Activated naive CD8-positive, alpha-beta T cell treated with anti-CD3 and anti-CD28 coated beads, Interleukin-2, amount 10 ng/mL, durations not matched to agents 7 days and 5 days (primary cell): ENCODE measurements around the gene SPRYD3. TPM values are rescaled to one million over a fixed set of nuclear protein-coding genes. Genes with fewer than 3 reads are reported as not detected.

Experiments
- ATAC-seq: fragments of 150-1000 bp; cut with Tn5 transposase; one replicate; pipeline ENCODE4 v1.10.0; 2021; ENCODE audit warnings: low read depth, moderate library complexity
- POLR2A ChIA-PET: fragments of 350-600 bp; sonication (Branson Sonifier 250); formaldehyde crosslinking; loops from one replicate; lab custom pipeline; 2021; ENCODE audit warnings: antibody characterized with exemption; lab: Charles Lee
- DNase-seq: peaks from one replicate; pipeline ENCODE4 v3.0.0; 2021
- H3K27ac Mint-ChIP-seq: one replicate; pipeline ENCODE4 v1.8.0; 2022; ENCODE audit warnings: mild to moderate bottlenecking, mixed read lengths
- H3K27me3 Mint-ChIP-seq: one replicate; pipeline ENCODE4 v1.8.0; 2022; ENCODE audit warnings: mild to moderate bottlenecking, moderate library complexity, mixed read lengths
- H3K36me3 Mint-ChIP-seq: one replicate; pipeline ENCODE4 v1.8.0; 2021; ENCODE audit warnings: mild to moderate bottlenecking, mixed read lengths
- H3K4me1 Mint-ChIP-seq: one replicate; pipeline ENCODE4 v1.8.0; 2021; ENCODE audit warnings: mixed read lengths
- H3K4me3 Mint-ChIP-seq: one replicate; pipeline ENCODE4 v1.8.0; 2022; ENCODE audit warnings: mild to moderate bottlenecking, moderate library complexity, mixed read lengths
- H3K9me3 Mint-ChIP-seq: one replicate; pipeline ENCODE4 v1.8.0; 2021; ENCODE audit warnings: mixed read lengths
- total RNA-seq, 2 experiments: library from RNA; stranded (reverse); gene quantifications; one replicate each; pipeline ENCODE4 v1.2.3, GENCODE V29; 2021

The SPRYD3 gene
- total RNA-seq, 2 experiments from 2014 or later = 34.4 to 37.8 TPM

DNA sequence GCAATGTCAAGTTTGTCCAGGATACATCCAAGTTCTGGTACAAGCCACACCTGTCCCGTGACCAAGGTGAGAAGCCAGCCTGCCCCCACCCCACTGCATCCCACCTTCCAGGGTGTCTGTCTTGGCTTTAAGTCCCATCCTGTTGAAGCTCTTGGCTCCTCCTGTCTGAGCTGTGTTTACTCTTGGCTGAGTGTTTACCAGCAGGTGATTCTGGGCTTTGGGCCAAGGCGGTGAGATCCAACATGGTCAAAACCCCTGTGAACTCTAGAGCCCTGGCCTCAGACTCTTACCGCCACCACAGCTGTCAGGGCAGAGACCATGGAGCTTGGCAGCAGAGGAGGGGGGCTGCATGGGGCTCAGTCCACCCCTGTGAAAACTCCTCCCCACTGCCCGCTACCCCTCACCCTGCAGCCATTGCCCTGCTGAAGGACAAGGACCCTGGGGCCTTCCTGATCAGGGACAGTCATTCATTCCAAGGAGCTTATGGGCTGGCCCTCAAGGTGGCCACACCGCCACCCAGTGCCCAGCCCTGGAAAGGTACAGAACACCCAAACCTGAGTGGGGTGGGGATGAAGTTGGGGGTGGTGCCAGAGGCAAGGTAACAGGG is 17.7 kb downstream of the SPRYD3 start:
- DNase-seq (peak; percentile 38), ATAC-seq (no peak)
- POLR2A ChIA-PET = interaction anchor here (0.9 kb wide), 1 partner anchor 18 kb away, joined by 4 read pairs; the partner anchor contains the start of gene SPRYD3
- peaks cover 3% of the 10 kb centered on the region for H3K27me3 Mint-ChIP-seq
- H3K4me1 Mint-ChIP-seq = peaks cover 6% of the 10 kb centered on the region
- H3K36me3 Mint-ChIP-seq = peaks cover 15% of the 10 kb centered on the region
- H3K27ac Mint-ChIP-seq = no peak overlapping the region
- no peaks in the 10 kb centered on the region for H3K9me3 Mint-ChIP-seq
- H3K4me3 Mint-ChIP-seq = no peak overlapping the region

GRCh38 chr12:53060721-53061276 is 18.4 kb downstream of the SPRYD3 start:
- Mint-ChIP-seq H3K27ac (no peak overlapping the region), H3K36me3 (peaks cover 8% of the 10 kb centered on the region), H3K9me3 (no peaks in the 10 kb centered on the region), H3K4me3 (no peak overlapping the region), H3K4me1 (peaks cover under 1% of the 10 kb centered on the region), H3K27me3 (peaks cover 5% of the 10 kb centered on the region)
- DNase-seq = peak; percentile 35
- ATAC-seq = no peak
- POLR2A ChIA-PET = interaction anchor here (0.6 to 1.4 kb wide), 3 partner anchors 18 to 448 kb away, joined by 3 to 5 read pairs (median 4); partner anchors contain the start of genes SOAT2 and SPRYD3

- H3K9me3 Mint-ChIP-seq = no peaks in the 10 kb centered on the region
- peak; percentile 27 for DNase-seq
- POLR2A ChIA-PET = interaction anchor here (0.6 to 1.4 kb wide), 4 partner anchors 19 to 449 kb away, joined by 3 to 5 read pairs (median 4); partner anchors contain the start of genes SOAT2 and SPRYD3
- H3K36me3 Mint-ChIP-seq = peaks cover 8% of the 10 kb centered on the region
- ATAC-seq = no peak
- peaks cover 5% of the 10 kb centered on the region for H3K27me3 Mint-ChIP-seq
- no peak overlapping the region for H3K4me3 Mint-ChIP-seq
- no peak overlapping the region for H3K27ac Mint-ChIP-seq
- H3K4me1 Mint-ChIP-seq = no peaks in the 10 kb centered on the region
Observed at GRCh38 chr12:53060064-53060720, 19.0 kb downstream of the SPRYD3 start.

DNA sequence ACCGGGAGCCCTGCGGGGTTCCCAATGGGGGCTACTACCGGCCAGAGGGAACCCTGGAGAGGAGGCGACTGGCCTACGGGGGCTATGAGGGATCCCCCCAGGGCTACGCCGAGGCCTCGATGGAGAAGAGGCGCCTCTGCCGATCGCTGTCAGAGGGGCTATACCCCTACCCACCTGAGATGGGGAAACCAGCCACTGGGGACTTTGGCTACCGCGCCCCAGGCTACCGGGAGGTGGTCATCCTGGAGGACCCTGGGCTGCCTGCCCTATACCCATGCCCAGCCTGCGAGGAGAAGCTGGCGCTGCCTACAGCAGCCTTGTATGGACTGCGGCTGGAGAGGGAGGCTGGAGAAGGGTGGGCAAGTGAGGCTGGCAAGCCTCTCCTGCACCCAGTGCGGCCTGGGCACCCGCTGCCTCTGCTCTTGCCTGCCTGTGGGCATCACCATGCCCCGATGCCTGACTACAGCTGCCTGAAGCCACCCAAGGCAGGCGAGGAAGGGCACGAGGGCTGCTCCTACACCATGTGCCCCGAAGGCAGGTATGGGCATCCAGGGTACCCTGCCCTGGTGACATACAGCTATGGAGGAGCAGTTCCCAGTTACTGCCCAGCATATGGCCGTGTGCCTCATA is 19.6 kb downstream of the SPRYD3 start:
- peak; percentile 26 for DNase-seq
- Mint-ChIP-seq H3K4me3 (no peak overlapping the region), H3K4me1 (no peaks in the 10 kb centered on the region), H3K27me3 (peaks cover 5% of the 10 kb centered on the region), H3K36me3 (peaks cover 4% of the 10 kb centered on the region), H3K9me3 (no peaks in the 10 kb centered on the region), H3K27ac (no peak overlapping the region)
- no peak for ATAC-seq
- POLR2A ChIA-PET = interaction anchor here (0.9 to 1.4 kb wide), 3 partner anchors 20 to 43 kb away, joined by 3 to 5 read pairs (median 4); partner anchors contain the start of genes SOAT2 and SPRYD3

GRCh38 chr12:53058674-53059433 is 20.3 kb downstream of the SPRYD3 start:
- peak; percentile 22 for DNase-seq
- Mint-ChIP-seq H3K4me3 (no peak overlapping the region), H3K36me3 (peaks cover 1% of the 10 kb centered on the region), H3K27ac (no peak overlapping the region), H3K9me3 (no peaks in the 10 kb centered on the region), H3K4me1 (peaks cover 4% of the 10 kb centered on the region), H3K27me3 (peaks cover 5% of the 10 kb centered on the region)
- ATAC-seq = no peak
- POLR2A ChIA-PET = interaction anchor here (0.6 kb wide), 1 partner anchor 106 kb away, joined by 3 read pairs; no protein-coding TSS in a partner anchor

DNA sequence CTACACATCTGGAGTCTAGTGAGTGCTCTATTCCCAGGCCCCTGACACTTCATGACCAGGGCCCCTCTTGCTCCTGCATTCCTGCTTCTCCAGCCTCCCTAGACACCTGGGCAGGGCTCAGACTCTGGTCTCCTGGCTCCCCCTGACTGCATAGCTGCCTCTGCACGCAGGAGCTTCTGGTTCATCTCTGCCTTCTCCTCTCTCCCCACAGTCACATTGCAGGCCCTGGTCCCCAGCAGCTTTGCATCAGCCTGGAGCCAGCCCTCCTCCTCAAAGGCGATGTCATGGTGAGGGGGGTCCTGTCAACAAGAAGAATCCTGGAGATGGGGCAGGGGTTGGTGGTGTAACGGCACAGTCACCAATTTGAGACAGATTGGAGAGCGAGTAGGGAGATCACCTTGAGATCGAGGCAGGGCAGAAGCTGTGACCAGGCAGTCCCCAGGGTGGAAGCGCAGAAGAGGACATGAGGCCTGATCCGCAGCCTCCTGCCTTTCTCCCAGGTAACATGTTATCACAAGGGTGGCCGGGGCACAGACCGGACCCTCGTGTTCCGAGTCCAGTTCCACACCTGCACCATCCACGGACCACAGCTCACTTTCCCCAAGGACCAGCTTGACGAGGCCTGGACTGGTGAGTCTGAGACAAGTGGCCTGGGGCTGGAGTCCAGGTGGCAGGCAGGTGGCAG is 21.2 kb downstream of the SPRYD3 start:
- ATAC-seq = no peak
- Mint-ChIP-seq H3K27me3 (peaks cover 5% of the 10 kb centered on the region), H3K9me3 (no peaks in the 10 kb centered on the region), H3K36me3 (no peaks in the 10 kb centered on the region), H3K4me3 (no peak overlapping the region), H3K27ac (no peak overlapping the region), H3K4me1 (peaks cover 8% of the 10 kb centered on the region)
- DNase-seq = peak; percentile 23
- POLR2A ChIA-PET = interaction anchor here (0.6 kb wide), 1 partner anchor 107 kb away, joined by 3 read pairs; no protein-coding TSS in a partner anchor

DNA sequence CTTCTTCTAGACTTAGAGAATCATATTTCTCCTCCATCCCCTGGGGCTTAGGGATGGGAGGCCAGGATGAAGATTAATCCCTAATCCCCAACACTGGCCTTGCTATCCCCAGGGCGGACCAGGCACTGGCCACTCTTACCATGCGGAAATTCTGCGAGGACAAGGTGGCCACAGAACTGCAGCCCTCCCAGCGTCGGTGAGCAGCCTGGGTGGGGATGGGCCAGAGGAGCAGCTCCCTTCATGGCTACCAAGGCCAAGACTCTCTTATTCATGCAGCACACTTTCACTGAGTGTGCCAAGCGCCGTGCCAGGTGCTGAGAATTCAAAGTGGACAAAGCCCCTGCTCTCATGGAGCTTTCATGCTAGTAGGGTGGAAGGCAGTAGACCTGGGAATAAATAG is 22.3 kb downstream of the SPRYD3 start:
- no peak overlapping the region for H3K27ac Mint-ChIP-seq
- no peak for ATAC-seq
- H3K27me3 Mint-ChIP-seq = peaks cover 5% of the 10 kb centered on the region
- H3K36me3 Mint-ChIP-seq = no peaks in the 10 kb centered on the region
- H3K9me3 Mint-ChIP-seq = no peaks in the 10 kb centered on the region
- POLR2A ChIA-PET = interaction anchor here (0.6 to 3.5 kb wide), 2 partner anchors 22 to 235 kb away, joined by 3 to 17 read pairs; partner anchors contain the start of gene SPRYD3
- H3K4me1 Mint-ChIP-seq = peaks cover 8% of the 10 kb centered on the region
- no peak overlapping the region for H3K4me3 Mint-ChIP-seq
- DNase-seq = no peak

- DNase-seq (no peak), ATAC-seq (no peak)
- Mint-ChIP-seq H3K36me3 (no peaks in the 10 kb centered on the region), H3K4me3 (no peak overlapping the region), H3K4me1 (peaks cover 8% of the 10 kb centered on the region), H3K27ac (no peak overlapping the region), H3K27me3 (peaks cover 5% of the 10 kb centered on the region), H3K9me3 (no peaks in the 10 kb centered on the region)
- POLR2A ChIA-PET = interaction anchor here (3.5 kb wide), 1 partner anchor 23 kb away, joined by 17 read pairs; the partner anchor contains the start of gene SPRYD3
Observed at GRCh38 chr12:53056296-53056695, 22.9 kb downstream of the SPRYD3 start.

DNA sequence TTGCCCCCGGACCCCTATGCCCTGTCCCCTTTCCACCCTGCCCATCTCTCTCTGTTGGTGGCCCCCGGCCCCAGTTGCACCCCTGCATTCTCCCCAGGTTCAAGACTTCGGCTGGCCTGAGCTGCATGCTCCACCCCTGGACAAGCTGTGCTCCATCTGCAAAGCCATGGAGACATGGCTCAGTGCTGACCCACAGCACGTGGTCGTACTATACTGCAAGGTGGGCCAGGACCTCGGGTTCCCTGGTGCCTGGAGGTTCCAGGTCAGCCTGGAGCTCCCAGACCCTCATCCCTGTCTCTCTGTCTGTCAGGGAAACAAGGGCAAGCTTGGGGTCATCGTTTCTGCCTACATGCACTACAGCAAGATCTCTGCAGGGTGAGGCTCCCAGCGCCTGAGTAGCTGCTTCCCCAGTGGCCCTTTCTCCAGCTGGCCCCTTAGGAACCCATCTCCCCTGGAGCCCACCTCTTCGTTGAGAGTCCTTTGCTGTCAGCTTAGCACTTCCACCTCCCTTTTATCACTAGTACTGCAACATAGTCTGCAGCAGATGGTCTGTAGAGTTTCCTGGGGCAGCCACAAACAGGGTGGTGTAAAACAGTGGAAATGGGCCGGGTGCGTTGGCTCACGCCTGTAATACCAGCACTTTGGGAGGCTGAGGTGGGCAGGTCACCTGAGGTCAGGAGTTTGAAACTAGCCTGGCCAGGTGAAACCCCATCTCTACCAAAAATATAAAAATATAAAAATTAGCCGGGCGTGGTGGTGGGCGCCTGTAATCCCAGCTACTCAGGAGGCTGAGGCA is 23.5 kb downstream of the SPRYD3 start:
- peaks cover 4% of the 10 kb centered on the region for H3K27me3 Mint-ChIP-seq
- POLR2A ChIA-PET = interaction anchor here (3.5 kb wide), 1 partner anchor 24 kb away, joined by 17 read pairs; the partner anchor contains the start of gene SPRYD3
- ATAC-seq (no peak), DNase-seq (peak; percentile 30)
- H3K9me3 Mint-ChIP-seq = no peaks in the 10 kb centered on the region
- no peaks in the 10 kb centered on the region for H3K36me3 Mint-ChIP-seq
- H3K4me3 Mint-ChIP-seq = no peak overlapping the region
- H3K27ac Mint-ChIP-seq = no peak overlapping the region
- peaks cover 8% of the 10 kb centered on the region for H3K4me1 Mint-ChIP-seq

- peaks cover 4% of the 10 kb centered on the region for H3K27me3 Mint-ChIP-seq
- POLR2A ChIA-PET = interaction anchor here (0.6 to 3.5 kb wide), 8 partner anchors 9 to 245 kb away, joined by 3 to 17 read pairs (median 4); partner anchors contain the start of genes EIF4B, MYG1 and SPRYD3
- no peaks in the 10 kb centered on the region for H3K36me3 Mint-ChIP-seq
- ATAC-seq (peak; percentile 88), DNase-seq (peak; percentile 92)
- no peaks in the 10 kb centered on the region for H3K9me3 Mint-ChIP-seq
- peak overlapping the region; percentile 91 for H3K4me3 Mint-ChIP-seq
- H3K27ac Mint-ChIP-seq = peak overlapping the region; percentile 88
- peaks cover 10% of the 10 kb centered on the region for H3K4me1 Mint-ChIP-seq
Observed at GRCh38 chr12:53054112-53054878, 24.9 kb downstream of the SPRYD3 start.
